ENCODE measurements around the gene DHX9. TPM values are rescaled to one million over a fixed set of nuclear protein-coding genes. Genes with fewer than 3 reads are reported as not detected.

DHX9 gene
- total RNA-seq, 1 donor from 2014 or later, result 146 TPM

- DNase-seq (ENCODE audit: extremely low spot score, unreplicated experiment), result no peak
- Mint-ChIP-seq H3K4me3 (ENCODE audit: unreplicated experiment) (no peak overlapping the region), H3K9me3 (ENCODE audit: unreplicated experiment) (no peaks in the 10 kb centered on the region), H3K27ac (ENCODE audit: unreplicated experiment) (no peak overlapping the region), H3K27me3 (ENCODE audit: unreplicated experiment) (peaks cover 9% of the 10 kb centered on the region), H3K36me3 (ENCODE audit: unreplicated experiment) (peaks cover 6% of the 10 kb centered on the region), H3K4me1 (ENCODE audit: unreplicated experiment) (no peaks in the 10 kb centered on the region)
- no peak for TF ChIP-seq CTCF (IDR thresholded peaks at IDR 0.05)
These were observed 43.5 kb upstream of the DHX9 start for GRCh38 chr1:182795563-182796228.

GRCh38 chr1:182802006-182802803, 36.9 kb upstream of the DHX9 start:
- Mint-ChIP-seq H3K27me3 (ENCODE audit: unreplicated experiment) (no peaks in the 10 kb centered on the region), H3K27ac (ENCODE audit: unreplicated experiment) (no peak overlapping the region), H3K9me3 (ENCODE audit: unreplicated experiment) (no peaks in the 10 kb centered on the region), H3K36me3 (ENCODE audit: unreplicated experiment) (peaks cover 2% of the 10 kb centered on the region), H3K4me3 (ENCODE audit: unreplicated experiment) (no peak overlapping the region), H3K4me1 (ENCODE audit: unreplicated experiment) (no peaks in the 10 kb centered on the region)
- no peak for DNase-seq (ENCODE audit: extremely low spot score, unreplicated experiment)
- TF ChIP-seq CTCF (IDR thresholded peaks at IDR 0.05), result no peak

- Mint-ChIP-seq H3K9me3 (ENCODE audit: unreplicated experiment) (no peaks in the 10 kb centered on the region), H3K36me3 (ENCODE audit: unreplicated experiment) (peaks cover 2% of the 10 kb centered on the region), H3K27ac (ENCODE audit: unreplicated experiment) (no peak overlapping the region), H3K4me3 (ENCODE audit: unreplicated experiment) (no peak overlapping the region), H3K4me1 (ENCODE audit: unreplicated experiment) (no peaks in the 10 kb centered on the region), H3K27me3 (ENCODE audit: unreplicated experiment) (no peaks in the 10 kb centered on the region)
- DNase-seq (ENCODE audit: extremely low spot score, unreplicated experiment), result no peak
- no peak for TF ChIP-seq CTCF (IDR thresholded peaks at IDR 0.05)
These were observed 35.3 kb upstream of the DHX9 start for GRCh38 chr1:182803846-182804245.

GRCh38 chr1:182806015-182806678, 33.0 kb upstream of the DHX9 start:
- H3K27ac Mint-ChIP-seq (ENCODE audit: unreplicated experiment), result no peak overlapping the region
- H3K4me3 Mint-ChIP-seq (ENCODE audit: unreplicated experiment), result no peak overlapping the region
- TF ChIP-seq CTCF (IDR thresholded peaks at IDR 0.05), result no peak
- no peaks in the 10 kb centered on the region for H3K4me1 Mint-ChIP-seq (ENCODE audit: unreplicated experiment)
- peaks cover 2% of the 10 kb centered on the region for H3K36me3 Mint-ChIP-seq (ENCODE audit: unreplicated experiment)
- DNase-seq (ENCODE audit: extremely low spot score, unreplicated experiment), result no peak
- H3K27me3 Mint-ChIP-seq (ENCODE audit: unreplicated experiment), result no peaks in the 10 kb centered on the region
- H3K9me3 Mint-ChIP-seq (ENCODE audit: unreplicated experiment), result no peaks in the 10 kb centered on the region

- no peaks in the 10 kb centered on the region for H3K4me1 Mint-ChIP-seq (ENCODE audit: unreplicated experiment)
- no peak for DNase-seq (ENCODE audit: extremely low spot score, unreplicated experiment)
- TF ChIP-seq CTCF (IDR thresholded peaks at IDR 0.05), result no peak
- H3K36me3 Mint-ChIP-seq (ENCODE audit: unreplicated experiment), result peaks cover 2% of the 10 kb centered on the region
- no peaks in the 10 kb centered on the region for H3K27me3 Mint-ChIP-seq (ENCODE audit: unreplicated experiment)
- H3K27ac Mint-ChIP-seq (ENCODE audit: unreplicated experiment), result no peak overlapping the region
- no peak overlapping the region for H3K4me3 Mint-ChIP-seq (ENCODE audit: unreplicated experiment)
- no peaks in the 10 kb centered on the region for H3K9me3 Mint-ChIP-seq (ENCODE audit: unreplicated experiment)
These were observed 31.2 kb upstream of the DHX9 start for GRCh38 chr1:182807907-182808306.
